Upper lobe of left lung (tissue), 4 donors: ENCODE results near the gene KLHL30.

Experiments used
- CTCF ChIP-seq, 6 experiments: fragments of 450-650 bp in 4 of 6; fragments of 200-600 bp in 2 of 6; sonication (generic) in 2 of 6; IDR thresholded peaks; one replicate each; pipeline ENCODE4 v1.5.1; 2016 to 2019; ENCODE audit warnings: antibody characterized with exemption in 6 of 6
- POLR2AphosphoS5 ChIP-seq, 2 donors: sonication (generic); formaldehyde crosslinking; IDR thresholded peaks; one replicate each; pipeline ENCODE4 v1.5.1; 2017; ENCODE audit warnings: antibody characterized with exemption in 2 of 2

- TF ChIP-seq CTCF (IDR thresholded peaks at IDR 0.05) (no peak), POLR2AphosphoS5 (IDR thresholded peaks at IDR 0.05) (no peak)
These were observed 9.9 kb upstream of the KLHL30 start for GRCh38 chr2:238128534-238129001.
